Measurements from ENCODE around the gene CDK5. TPM values are rescaled to one million over a fixed set of nuclear protein-coding genes. Genes with fewer than 3 reads are reported as not detected.

The CDK5 gene
- total and polyA plus RNA-seq, 9 of the 15 experiments (the other 6 are each of a cell fraction or from before 2014, with no cell fraction given), result 3.2 to 38.0 (median 27.5) TPM

DNA sequence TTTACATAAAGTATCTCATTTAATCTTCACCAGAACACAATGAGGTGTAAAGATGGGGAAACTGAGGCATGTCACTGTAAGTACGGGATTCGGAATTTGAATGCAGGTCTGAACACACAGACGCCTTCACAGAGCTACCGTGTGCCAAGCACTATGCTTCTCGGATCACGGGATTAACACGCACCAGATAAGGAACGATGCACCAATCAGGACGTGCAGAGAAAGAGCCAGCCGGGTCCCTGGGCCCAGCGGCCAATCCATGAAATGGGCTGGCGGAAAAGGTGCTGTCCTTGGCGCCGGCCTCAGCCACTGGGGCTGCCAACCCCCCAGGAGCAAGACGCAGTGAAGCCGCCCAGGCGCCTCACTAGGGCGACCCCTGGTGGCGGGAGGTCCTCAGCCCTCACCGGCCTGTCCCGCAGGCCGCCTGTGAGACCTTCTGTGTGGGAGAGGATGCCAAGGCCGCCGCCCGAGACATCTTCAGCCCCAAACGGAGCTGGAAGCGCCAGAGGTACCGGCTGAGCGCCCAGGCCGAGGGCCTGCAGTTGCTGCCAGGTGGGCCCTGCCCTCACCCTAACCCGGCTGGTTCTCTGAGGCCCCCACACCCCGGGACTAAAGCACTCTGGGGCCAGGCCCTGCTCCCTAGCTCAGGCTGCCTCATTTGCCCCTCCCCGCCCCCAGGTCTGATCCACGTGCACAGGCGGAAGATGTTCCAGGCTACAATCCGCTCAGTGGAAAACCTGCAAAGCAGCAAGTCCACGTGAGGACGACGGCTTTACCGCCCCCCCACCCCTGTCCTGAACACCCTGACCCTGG lies 49.0 kb downstream of the CDK5 start (continued):
- TF ChIP-seq, protein P1, sequence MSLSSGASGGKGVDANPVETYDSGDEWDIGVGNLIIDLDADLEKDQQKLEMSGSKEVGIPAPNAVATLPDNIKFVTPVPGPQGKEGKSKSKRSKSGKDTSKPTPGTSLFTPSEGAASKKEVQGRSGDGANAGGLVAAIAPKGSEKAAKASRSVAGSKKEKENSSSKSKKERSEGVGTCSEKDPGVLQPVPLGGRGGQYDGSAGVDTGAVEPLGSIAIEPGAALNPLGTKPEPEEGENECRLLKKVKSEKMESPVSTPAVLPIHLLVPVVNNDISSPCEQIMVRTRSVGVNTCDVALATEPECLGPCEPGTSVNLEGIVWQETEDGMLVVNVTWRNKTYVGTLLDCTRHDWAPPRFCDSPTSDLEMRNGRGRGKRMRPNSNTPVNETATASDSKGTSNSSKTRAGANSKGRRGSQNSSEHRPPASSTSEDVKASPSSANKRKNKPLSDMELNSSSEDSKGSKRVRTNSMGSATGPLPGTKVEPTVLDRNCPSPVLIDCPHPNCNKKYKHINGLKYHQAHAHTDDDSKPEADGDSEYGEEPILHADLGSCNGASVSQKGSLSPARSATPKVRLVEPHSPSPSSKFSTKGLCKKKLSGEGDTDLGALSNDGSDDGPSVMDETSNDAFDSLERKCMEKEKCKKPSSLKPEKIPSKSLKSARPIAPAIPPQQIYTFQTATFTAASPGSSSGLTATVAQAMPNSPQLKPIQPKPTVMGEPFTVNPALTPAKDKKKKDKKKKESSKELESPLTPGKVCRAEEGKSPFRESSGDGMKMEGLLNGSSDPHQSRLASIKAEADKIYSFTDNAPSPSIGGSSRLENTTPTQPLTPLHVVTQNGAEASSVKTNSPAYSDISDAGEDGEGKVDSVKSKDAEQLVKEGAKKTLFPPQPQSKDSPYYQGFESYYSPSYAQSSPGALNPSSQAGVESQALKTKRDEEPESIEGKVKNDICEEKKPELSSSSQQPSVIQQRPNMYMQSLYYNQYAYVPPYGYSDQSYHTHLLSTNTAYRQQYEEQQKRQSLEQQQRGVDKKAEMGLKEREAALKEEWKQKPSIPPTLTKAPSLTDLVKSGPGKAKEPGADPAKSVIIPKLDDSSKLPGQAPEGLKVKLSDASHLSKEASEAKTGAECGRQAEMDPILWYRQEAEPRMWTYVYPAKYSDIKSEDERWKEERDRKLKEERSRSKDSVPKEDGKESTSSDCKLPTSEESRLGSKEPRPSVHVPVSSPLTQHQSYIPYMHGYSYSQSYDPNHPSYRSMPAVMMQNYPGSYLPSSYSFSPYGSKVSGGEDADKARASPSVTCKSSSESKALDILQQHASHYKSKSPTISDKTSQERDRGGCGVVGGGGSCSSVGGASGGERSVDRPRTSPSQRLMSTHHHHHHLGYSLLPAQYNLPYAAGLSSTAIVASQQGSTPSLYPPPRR (CRISPR knock-in tag; IDR thresholded peaks at IDR 0.05; ENCODE audit: borderline replicate concordance), result peak; percentile 82; the same call in 1 of the 2 replicates
- TF ChIP-seq ARHGAP35 (IDR thresholded peaks at IDR 0.05; ENCODE audit: partially characterized antibody), result no peak
- 0 out of 2 replicates have a peak, but pooled peaks have one; percentile 78 for TF ChIP-seq CAMTA2 (CRISPR knock-in tag; conservative IDR thresholded peaks at IDR 0.05)
- 0 out of 2 replicates have a peak, but pooled peaks have one; percentile 30 for TF ChIP-seq ERF (CRISPR knock-in tag; IDR thresholded peaks at IDR 0.05)
- TF ChIP-seq, protein P2, sequence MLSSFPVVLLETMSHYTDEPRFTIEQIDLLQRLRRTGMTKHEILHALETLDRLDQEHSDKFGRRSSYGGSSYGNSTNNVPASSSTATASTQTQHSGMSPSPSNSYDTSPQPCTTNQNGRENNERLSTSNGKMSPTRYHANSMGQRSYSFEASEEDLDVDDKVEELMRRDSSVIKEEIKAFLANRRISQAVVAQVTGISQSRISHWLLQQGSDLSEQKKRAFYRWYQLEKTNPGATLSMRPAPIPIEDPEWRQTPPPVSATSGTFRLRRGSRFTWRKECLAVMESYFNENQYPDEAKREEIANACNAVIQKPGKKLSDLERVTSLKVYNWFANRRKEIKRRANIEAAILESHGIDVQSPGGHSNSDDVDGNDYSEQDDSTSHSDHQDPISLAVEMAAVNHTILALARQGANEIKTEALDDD (IDR thresholded peaks at IDR 0.05), result no peak
- TF ChIP-seq, protein P3, sequence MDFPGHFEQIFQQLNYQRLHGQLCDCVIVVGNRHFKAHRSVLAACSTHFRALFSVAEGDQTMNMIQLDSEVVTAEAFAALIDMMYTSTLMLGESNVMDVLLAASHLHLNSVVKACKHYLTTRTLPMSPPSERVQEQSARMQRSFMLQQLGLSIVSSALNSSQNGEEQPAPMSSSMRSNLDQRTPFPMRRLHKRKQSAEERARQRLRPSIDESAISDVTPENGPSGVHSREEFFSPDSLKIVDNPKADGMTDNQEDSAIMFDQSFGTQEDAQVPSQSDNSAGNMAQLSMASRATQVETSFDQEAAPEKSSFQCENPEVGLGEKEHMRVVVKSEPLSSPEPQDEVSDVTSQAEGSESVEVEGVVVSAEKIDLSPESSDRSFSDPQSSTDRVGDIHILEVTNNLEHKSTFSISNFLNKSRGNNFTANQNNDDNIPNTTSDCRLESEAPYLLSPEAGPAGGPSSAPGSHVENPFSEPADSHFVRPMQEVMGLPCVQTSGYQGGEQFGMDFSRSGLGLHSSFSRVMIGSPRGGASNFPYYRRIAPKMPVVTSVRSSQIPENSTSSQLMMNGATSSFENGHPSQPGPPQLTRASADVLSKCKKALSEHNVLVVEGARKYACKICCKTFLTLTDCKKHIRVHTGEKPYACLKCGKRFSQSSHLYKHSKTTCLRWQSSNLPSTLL (IDR thresholded peaks at IDR 0.05), result peak; percentile 83
- TF ChIP-seq MCM7 (IDR thresholded peaks at IDR 0.05), result no peak
- TF ChIP-seq, protein P4, sequence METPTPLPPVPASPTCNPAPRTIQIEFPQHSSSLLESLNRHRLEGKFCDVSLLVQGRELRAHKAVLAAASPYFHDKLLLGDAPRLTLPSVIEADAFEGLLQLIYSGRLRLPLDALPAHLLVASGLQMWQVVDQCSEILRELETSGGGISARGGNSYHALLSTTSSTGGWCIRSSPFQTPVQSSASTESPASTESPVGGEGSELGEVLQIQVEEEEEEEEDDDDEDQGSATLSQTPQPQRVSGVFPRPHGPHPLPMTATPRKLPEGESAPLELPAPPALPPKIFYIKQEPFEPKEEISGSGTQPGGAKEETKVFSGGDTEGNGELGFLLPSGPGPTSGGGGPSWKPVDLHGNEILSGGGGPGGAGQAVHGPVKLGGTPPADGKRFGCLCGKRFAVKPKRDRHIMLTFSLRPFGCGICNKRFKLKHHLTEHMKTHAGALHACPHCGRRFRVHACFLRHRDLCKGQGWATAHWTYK (CRISPR knock-in tag; IDR thresholded peaks at IDR 0.05), result peak; percentile 84
- TF ChIP-seq CHD4 (IDR thresholded peaks at IDR 0.05; ENCODE audit: insufficient read depth, insufficient replicate concordance, low read depth, low read length, poor library complexity, severe bottlenecking), result peak; percentile 99
- TF ChIP-seq HDAC8 (tag; IDR thresholded peaks at IDR 0.05), result no peak
- TF ChIP-seq KLF6 (CRISPR knock-in tag; IDR thresholded peaks at IDR 0.05; ENCODE audit: borderline replicate concordance), result no peak
- TF ChIP-seq GATAD2B (IDR thresholded peaks at IDR 0.05; ENCODE audit: borderline replicate concordance), result no peak; the same call in none of the 2 replicates
- TF ChIP-seq EP300 (IDR thresholded peaks at IDR 0.05; ENCODE audit: low read length), result peak; percentile 69
- TF ChIP-seq, protein P5, sequence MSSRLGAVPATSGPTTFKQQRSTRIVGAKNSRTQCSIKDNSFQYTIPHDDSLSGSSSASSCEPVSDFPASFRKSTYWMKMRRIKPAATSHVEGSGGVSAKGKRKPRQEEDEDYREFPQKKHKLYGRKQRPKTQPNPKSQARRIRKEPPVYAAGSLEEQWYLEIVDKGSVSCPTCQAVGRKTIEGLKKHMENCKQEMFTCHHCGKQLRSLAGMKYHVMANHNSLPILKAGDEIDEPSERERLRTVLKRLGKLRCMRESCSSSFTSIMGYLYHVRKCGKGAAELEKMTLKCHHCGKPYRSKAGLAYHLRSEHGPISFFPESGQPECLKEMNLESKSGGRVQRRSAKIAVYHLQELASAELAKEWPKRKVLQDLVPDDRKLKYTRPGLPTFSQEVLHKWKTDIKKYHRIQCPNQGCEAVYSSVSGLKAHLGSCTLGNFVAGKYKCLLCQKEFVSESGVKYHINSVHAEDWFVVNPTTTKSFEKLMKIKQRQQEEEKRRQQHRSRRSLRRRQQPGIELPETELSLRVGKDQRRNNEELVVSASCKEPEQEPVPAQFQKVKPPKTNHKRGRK (tag; IDR thresholded peaks at IDR 0.05), result no peak
- no peak for TF ChIP-seq ZNF445 (CRISPR knock-in tag; IDR thresholded peaks at IDR 0.05; ENCODE audit: low read depth)

Data from K562 (cell line).